H1 (cell line): ENCODE data around the gene CENPI. TPM values are rescaled to one million over a fixed set of nuclear protein-coding genes. Genes with fewer than 3 reads are reported as not detected.

Source experiments
- CTCF ChIA-PET: fragments of 300-600 bp; sonication (Branson Sonifier 250); formaldehyde crosslinking; loops from one replicate; lab custom pipeline; 2021; ENCODE audit not compliant: partially characterized antibody; lab: Charles Lee
- POLR2A ChIA-PET: fragments of 300-600 bp; sonication (Branson Sonifier 250); formaldehyde crosslinking; loops from one replicate; lab custom pipeline; 2021; ENCODE audit warnings: inconsistent platforms; ENCODE audit not compliant: partially characterized antibody; lab: Charles Lee
- DNase-seq, 2 experiments: peaks; one replicate each; pipeline versions ENCODE4 v3.0.0 to v3.0.0-alpha.2; 2010 to 2022; ENCODE audit warnings: low spot score in 2 of 2, low read depth in 1 of 2, mixed read lengths in 1 of 2
- FAIRE-seq: peaks from 2 replicates; lab custom pipeline; 2011; peaks lifted over from hg19 to GRCh38; lab: Jason Lieb, UNC
- H2AFZ ChIP-seq: 2 replicates; pipeline ENCODE4 v1.8.1; 2012; ENCODE audit warnings: low read length, inconsistent platforms
- H2AK5ac ChIP-seq: 2 replicates; pipeline ENCODE4 v1.6.1; 2013; ENCODE audit warnings: low read depth, low read length
- H2BK120ac ChIP-seq: replicated peaks from 2 replicates; pipeline ENCODE3; 2013; ENCODE audit warnings: low read depth, low read length, inconsistent platforms
- H2BK12ac ChIP-seq: 2 replicates; pipeline ENCODE4 v1.6.1; 2013; ENCODE audit warnings: low read depth, low read length
- H2BK15ac ChIP-seq: 2 replicates; pipeline ENCODE4 v1.6.1; 2013; ENCODE audit warnings: low read length
- H2BK20ac ChIP-seq: 2 replicates; pipeline ENCODE4 v1.6.1; 2013; ENCODE audit warnings: low read length
- H2BK5ac ChIP-seq: 2 replicates; pipeline ENCODE4 v1.6.1; 2013; ENCODE audit warnings: low read depth, low read length
- H3K14ac ChIP-seq: 2 replicates; pipeline ENCODE4 v1.6.1; 2013; ENCODE audit warnings: inconsistent platforms; ENCODE audit not compliant: insufficient read length
- H3K18ac ChIP-seq: 2 replicates; pipeline ENCODE4 v1.6.1; 2013; ENCODE audit warnings: low read length; ENCODE audit errors: extremely low read depth
- H3K23ac ChIP-seq: 2 replicates; pipeline ENCODE4 v1.6.1; 2013; ENCODE audit warnings: inconsistent platforms; ENCODE audit not compliant: insufficient read length
- H3K23me2 ChIP-seq: 2 replicates; pipeline ENCODE4 v1.6.1; 2013; ENCODE audit warnings: low read depth, low read length
- H3K27ac ChIP-seq: 2 replicates; pipeline ENCODE4 v1.6.1; 2011; ENCODE audit warnings: low read depth, low read length, inconsistent platforms
- H3K27me3 ChIP-seq, 4 experiments: replicated peaks in 1 of 4; 1 replicate in 1 of 4; 2 replicates in 3 of 4; pipeline versions ENCODE4 v1.6.1 to v1.8.1; 2011 to 2013; ENCODE audit warnings: low read length in 3 of 4, mild to moderate bottlenecking in 3 of 4, inconsistent platforms in 2 of 4, mixed read lengths in 2 of 4, moderate library complexity in 1 of 4; ENCODE audit not compliant: control insufficient read depth in 3 of 4, insufficient read depth in 3 of 4; ENCODE audit errors: extremely low read depth in 1 of 4
- H3K36me3 ChIP-seq, 4 experiments: 2 replicates each; pipeline versions ENCODE4 v1.6.1 to v1.8.1; 2011 to 2013; ENCODE audit warnings: mild to moderate bottlenecking in 4 of 4, low read length in 3 of 4, moderate library complexity in 2 of 4, control low read depth in 1 of 4, inconsistent platforms in 1 of 4; ENCODE audit not compliant: insufficient read depth in 4 of 4, control insufficient read depth in 2 of 4
- H3K4ac ChIP-seq: replicated peaks from 2 replicates; pipeline ENCODE3; 2013; ENCODE audit warnings: low read length, low read depth, mixed read lengths, inconsistent platforms; ENCODE audit not compliant: insufficient read length
- H3K4me1 ChIP-seq, 4 experiments: replicated peaks in 1 of 4; 1 replicate in 1 of 4; 2 replicates in 3 of 4; pipeline versions ENCODE4 v1.6.1 to v1.8.1; 2011 to 2013; ENCODE audit warnings: low read length in 3 of 4, inconsistent platforms in 2 of 4, mixed read lengths in 1 of 4; ENCODE audit not compliant: insufficient read depth in 4 of 4, control insufficient read depth in 3 of 4
- H3K4me2 ChIP-seq, 2 experiments: 2 replicates each; pipeline versions ENCODE4 v1.6.1 to v1.8.1; 2011 to 2013; ENCODE audit warnings: low read depth in 2 of 2, low read length in 2 of 2, control low read depth in 1 of 2, inconsistent platforms in 1 of 2, mild to moderate bottlenecking in 1 of 2; ENCODE audit not compliant: insufficient read depth in 1 of 2
- H3K4me3 ChIP-seq, 4 experiments: fragments of 200-600, 300-600 bp in 1 of 4; sonication (generic), shearing (Covaris generic), sonication (Bioruptor Twin) in 1 of 4; 2 replicates each; pipeline versions ENCODE4 v1.5.1 to v1.8.1; 2011 to 2016; ENCODE audit warnings: low read length in 4 of 4, low read depth in 3 of 4, control low read depth in 2 of 4, inconsistent platforms in 2 of 4, mild to moderate bottlenecking in 2 of 4, mixed read lengths in 1 of 4, moderate library complexity in 1 of 4; ENCODE audit not compliant: insufficient read depth in 2 of 4; ENCODE audit errors: extremely low read depth in 1 of 4
- H3K56ac ChIP-seq: replicated peaks from 2 replicates; pipeline ENCODE3; 2013; ENCODE audit warnings: low read depth, mild to moderate bottlenecking, mixed read lengths, low read length, inconsistent platforms; ENCODE audit not compliant: insufficient read length
- H3K79me1 ChIP-seq: 2 replicates; pipeline ENCODE4 v1.6.1; 2013; ENCODE audit warnings: low read depth, low read length, control low read depth
- H3K79me2 ChIP-seq, 2 experiments: 2 replicates each; pipeline versions ENCODE4 v1.6.1 to v1.8.1; 2012 to 2013; ENCODE audit warnings: low read length in 2 of 2, mild to moderate bottlenecking in 2 of 2, inconsistent platforms in 1 of 2; ENCODE audit not compliant: insufficient read depth in 2 of 2, control insufficient read depth in 1 of 2
- H3K9ac ChIP-seq, 4 experiments: replicated peaks in 1 of 4; 1 replicate in 1 of 4; 2 replicates in 3 of 4; pipeline versions ENCODE4 v1.6.1 to v1.8.1; 2011 to 2013; ENCODE audit warnings: low read depth in 3 of 4, low read length in 3 of 4, control low read depth in 2 of 4, mild to moderate bottlenecking in 2 of 4, moderate library complexity in 2 of 4, inconsistent platforms in 1 of 4; ENCODE audit errors: extremely low read depth in 1 of 4
- H3K9me3 ChIP-seq, 2 experiments: 2 replicates each; pipeline versions ENCODE4 v1.6.1 to v1.8.1; 2012 to 2013; ENCODE audit warnings: mild to moderate bottlenecking in 2 of 2, moderate library complexity in 2 of 2, control low read depth in 1 of 2, inconsistent platforms in 1 of 2, low read depth in 1 of 2, low read length in 1 of 2, mixed read lengths in 1 of 2; ENCODE audit not compliant: insufficient read depth in 2 of 2
- H4K20me1 ChIP-seq, 2 experiments: replicated peaks in 1 of 2; 2 replicates each; pipeline versions ENCODE3 to v1.8.1; 2011 to 2013; ENCODE audit warnings: inconsistent platforms in 2 of 2, low read length in 2 of 2, mild to moderate bottlenecking in 1 of 2; ENCODE audit not compliant: insufficient read depth in 2 of 2, control insufficient read depth in 1 of 2
- H4K5ac ChIP-seq: 2 replicates; pipeline ENCODE4 v1.6.1; 2013; ENCODE audit warnings: low read length, low read depth, mixed read lengths, inconsistent platforms; ENCODE audit not compliant: insufficient read length
- H4K8ac ChIP-seq: 2 replicates; pipeline ENCODE4 v1.8.0; 2013; ENCODE audit warnings: mild to moderate bottlenecking, moderate library complexity, low read length, inconsistent platforms; ENCODE audit not compliant: insufficient read depth; ENCODE audit errors: extremely low read depth
- H4K91ac ChIP-seq: replicated peaks from 2 replicates; pipeline ENCODE3; 2013; ENCODE audit warnings: low read length, mixed read lengths, inconsistent platforms; ENCODE audit not compliant: insufficient read length
- CBX5 ChIP-seq: fragments of 300-800, 300-1000 bp; sonication (generic); IDR thresholded peaks from 2 replicates; pipeline ENCODE4 v1.7.1; 2016; ENCODE audit warnings: antibody characterized with exemption, low read length, low read depth
- FOSL1 ChIP-seq: IDR thresholded peaks from 2 replicates; pipeline ENCODE4 v1.6.1; 2011; ENCODE audit warnings: mild to moderate bottlenecking, low read depth, low read length, moderate library complexity; ENCODE audit not compliant: insufficient read depth
- POLR2A ChIP-seq, 2 experiments: IDR thresholded peaks; 1 replicate in 1 of 2; 2 replicates in 1 of 2; pipeline ENCODE4 v1.6.1; 2011; ENCODE audit warnings: low read depth in 2 of 2, low read length in 2 of 2, mild to moderate bottlenecking in 2 of 2; ENCODE audit errors: control extremely low read depth in 1 of 2
- POLR2AphosphoS5 ChIP-seq: IDR thresholded peaks from 2 replicates; pipeline ENCODE4 v1.6.1; 2011; ENCODE audit warnings: low read depth, low read length
- RFX5 ChIP-seq: IDR thresholded peaks from 2 replicates; pipeline ENCODE4 v1.6.1; 2011; ENCODE audit warnings: low read depth, low read length, improper control_type of control experiment, borderline replicate concordance
- SIX5 ChIP-seq: IDR thresholded peaks from 2 replicates; pipeline ENCODE4 v1.6.1; 2011; ENCODE audit warnings: mild to moderate bottlenecking, low read depth, low read length
- SP4 ChIP-seq: IDR thresholded peaks from 2 replicates; pipeline ENCODE4 v1.6.1; 2012; ENCODE audit warnings: low read length, inconsistent platforms
- TAF1 ChIP-seq: IDR thresholded peaks from 2 replicates; pipeline ENCODE4 v1.6.1; 2011; ENCODE audit warnings: mild to moderate bottlenecking, low read depth, low read length
- WGBS, 2 experiments: shearing (Covaris generic) in 1 of 2; methylation state at CpG; one replicate each; pipeline versions ENCODE4 v1.1.6 to v1.1.7; 2013 to 2015; ENCODE audit warnings: low lambda C conversion rate in 2 of 2, mixed read lengths in 2 of 2, inconsistent platforms in 1 of 2, low coverage in 1 of 2, missing lambda C conversion rate in 1 of 2; ENCODE audit not compliant: insufficient replicate concordance in 2 of 2, insufficient coverage in 1 of 2, insufficient read length in 1 of 2; ENCODE audit errors: extremely low coverage in 1 of 2, missing lambda C conversion rate in 1 of 2; 5-methylcytosine and 5-hydroxymethylcytosine counted together
- long read RNA-seq, 2 experiments: library from RNA in 1 of 2; library from capped mRNA in 1 of 2; stranded (forward); transcript quantifications; one replicate each; pipeline ENCODE4 v2.0.0, GENCODE V29; 2021; ENCODE audit warnings: inconsistent platforms in 1 of 2
- polyA minus RNA-seq, 3 experiments: library from RNA; depleted of rRNA, polyadenylated mRNA; stranded (reverse); fragments of >200 nt; gene quantifications; 1 replicate in 2 of 3; 2 replicates in 1 of 3; pipeline ENCODE4 v1.2.3, GENCODE V29; 2011
- polyA plus RNA-seq, 7 experiments: library from polyadenylated mRNA; depleted of rRNA in 3 of 7; stranded (reverse) in 5 of 7; unstranded in 2 of 7; fragments of >200 nt in 5 of 7; fragments of 200-250 nt in 2 of 7; gene quantifications; 1 replicate in 5 of 7; 2 replicates in 1 of 7; 4 replicates in 1 of 7; pipeline versions ENCODE4 v1.2.1 to v1.2.3, GENCODE V29; 2011 to 2013; ENCODE audit warnings: missing spikeins in 2 of 7, mixed read lengths in 2 of 7
- total RNA-seq: library from RNA; stranded (reverse); fragmentation: NEBNext Ultra II Directional; extraction: Animal tissue kit (Norgen Biotek cat#: 25700); gene quantifications from 2 replicates; pipeline ENCODE4 v1.2.1, GENCODE V29; 2021
- TF ChIP-seq, protein P1 (sequence below): IDR thresholded peaks from 2 replicates; pipeline ENCODE4 v1.6.1; 2012; ENCODE audit warnings: inconsistent platforms

Gene CENPI
- 20.8 and 22.5 TPM in 2 replicates for total RNA-seq
- polyA plus RNA-seq (2011; rRNA removed): 4.6 and 7.2 TPM in 2 replicates
- 9.9 TPM for polyA plus RNA-seq (2011; cell fraction: cytosol; rRNA removed)
- 9.7 TPM for polyA plus RNA-seq (2011; cell fraction: nucleus; rRNA removed)
- polyA plus RNA-seq (2012, experiment 1 of 2): 11.9 to 17.3 TPM (median 13.3 TPM) in 4 replicates
- polyA plus RNA-seq (2012, experiment 2 of 2): 0.85 TPM
- polyA plus RNA-seq (2013, experiment 1 of 2): 10.6 TPM
- polyA plus RNA-seq (2013, experiment 2 of 2): 11.5 TPM
- polyA minus RNA-seq (2011; rRNA and poly(A)+ RNA removed): 37.7 and 46.4 TPM in 2 replicates
- 12.3 TPM for polyA minus RNA-seq (2011; cell fraction: cytosol; rRNA and poly(A)+ RNA removed)
- polyA minus RNA-seq (2011; cell fraction: nucleus; rRNA and poly(A)+ RNA removed): 41.3 TPM
- long read RNA-seq, experiment 1, partial matches to known transcripts: 2 of 5 reads
- long read RNA-seq, experiment 1, other reads (novel, unspliced or antisense): 3 of 5 reads
- long read RNA-seq, experiment 2, partial matches to known transcripts: 3 of 18 reads
- long read RNA-seq, experiment 2, other reads (novel, unspliced or antisense): 15 of 18 reads

DNA sequence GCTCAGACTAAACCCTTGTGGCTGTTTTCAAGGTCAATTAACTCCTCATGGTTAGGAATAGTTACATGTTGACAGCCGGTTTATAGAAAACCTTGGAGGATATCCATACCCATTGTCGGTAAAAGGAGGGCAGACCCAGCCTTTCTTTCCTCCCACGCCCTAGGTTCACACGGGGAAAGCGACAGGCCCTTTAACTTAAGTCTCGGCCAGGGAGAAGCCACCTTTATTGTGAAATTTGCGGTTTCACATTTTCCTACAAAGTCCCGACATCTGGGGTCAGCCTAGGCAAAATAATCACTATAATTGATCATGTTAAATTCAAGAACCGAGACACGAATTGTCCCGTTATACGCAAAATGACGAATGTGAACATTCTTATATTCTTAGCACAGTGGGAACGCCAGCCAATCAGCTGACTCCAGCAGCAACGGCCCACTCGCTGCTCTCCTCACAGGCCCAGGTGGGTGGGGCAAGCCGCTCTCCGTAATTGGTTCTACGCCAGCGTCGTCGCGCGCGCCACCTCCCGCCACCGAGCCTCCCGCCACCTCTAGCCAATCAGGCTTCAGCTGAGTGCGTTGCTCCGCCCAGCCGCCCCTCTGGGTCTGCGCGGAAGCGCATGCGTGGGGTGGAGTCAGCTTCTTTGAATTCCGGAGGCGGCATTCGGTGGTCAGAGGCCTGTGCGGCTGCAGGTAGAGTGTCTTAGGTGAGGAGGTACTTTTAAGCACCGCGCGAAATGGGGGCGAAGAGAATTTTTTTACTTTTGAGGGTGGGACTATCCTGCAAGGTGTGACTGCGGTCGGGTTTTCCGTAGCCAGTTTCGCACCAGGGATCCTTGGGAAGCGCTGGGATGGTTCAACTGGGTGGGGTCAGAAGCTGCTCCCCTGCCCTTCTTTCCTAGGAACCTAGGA lies at the start of gene CENPI:
Gene CENPI, plus strand, starts transcription at position 659 of the 908 bp plus-strand sequence. CDS start 2,867 bp downstream, outside the sequence.
- Histone ChIP-seq H3K27me3 (no peaks in the 10 kb centered on the region), H3K27ac (peak within 1 kb of the TSS; percentile 54; the same call in 1 of the 2 replicates), H3K56ac (no peak within 1 kb of the TSS), H2BK15ac (no peak within 1 kb of the TSS), H2BK120ac (no peak within 1 kb of the TSS), H4K8ac (no peak within 1 kb of the TSS), H4K20me1 (no peaks in the 10 kb centered on the region), H3K23me2 (no peaks in the 10 kb centered on the region; the same call in 1 of the 2 replicates), H3K9me3 (no peaks in the 10 kb centered on the region), H3K23ac (no peak within 1 kb of the TSS), H4K5ac (peak within 1 kb of the TSS; percentile 31), H3K4ac (no peak within 1 kb of the TSS), H2BK12ac (no peak within 1 kb of the TSS), H2AFZ (peak within 1 kb of the TSS; percentile 87; the same call in 1 of the 2 replicates), H2BK5ac (no peak within 1 kb of the TSS; the same call in 1 of the 2 replicates), H2BK20ac (no peak within 1 kb of the TSS), H3K79me1 (no peaks in the 10 kb centered on the region), H2AK5ac (no peak within 1 kb of the TSS), H3K4me2 (peak within 1 kb of the TSS; percentile 78 to 80), H3K4me1 (no peaks in the 10 kb centered on the region), H3K79me2 (peaks cover 0 to 13% of the 10 kb centered on the region in 2 experiments; a peak in 2 of 4 replicates), H3K14ac (no peak within 1 kb of the TSS), H4K91ac (no peak within 1 kb of the TSS), H3K18ac (no peak within 1 kb of the TSS), H3K4me3 (peak within 1 kb of the TSS; percentile 84 to 88 (median 87)), H3K36me3 (peaks cover 0 to 17% (median 1%) of the 10 kb centered on the region in 4 experiments; a peak in 3 of 8 replicates), H3K9ac (peak within 1 kb of the TSS; percentile 35 to 71 (median 68); a peak in 6 of 7 replicates)
- CTCF ChIA-PET: no interaction called here
- 3% methylated on average over 43 of the region's 48 CpGs; no CpG with 5 or more reads in 1 of the 2 experiments for WGBS, 2 experiments
- DNase-seq (peak; percentile 72 to 85), FAIRE-seq (peak; percentile 60)
- POLR2A ChIA-PET: interaction anchor here (0.6 to 1.2 kb wide), 6 partner anchors 9 to 82 kb away, joined by 3 to 4 read pairs (median 3); no protein-coding TSS in a partner anchor
- no peak for TF ChIP-seq SP4
- peak in 1 of 2 experiments; percentile 80; a peak in 2 of 3 replicates for TF ChIP-seq POLR2A (IDR thresholded peaks at IDR 0.05; ENCODE audit: control extremely low read depth in 1 of 2, low read depth in 2 of 2, low read length in 2 of 2)
- peak; percentile 91 for TF ChIP-seq TAF1
- no peak for TF ChIP-seq FOSL1
- TF ChIP-seq CBX5: no peak
- peak; percentile 57; the same call in 1 of the 2 replicates for TF ChIP-seq POLR2AphosphoS5
- TF ChIP-seq SIX5: no peak
- no peak for TF ChIP-seq RFX5
- TF ChIP-seq, protein P1, sequence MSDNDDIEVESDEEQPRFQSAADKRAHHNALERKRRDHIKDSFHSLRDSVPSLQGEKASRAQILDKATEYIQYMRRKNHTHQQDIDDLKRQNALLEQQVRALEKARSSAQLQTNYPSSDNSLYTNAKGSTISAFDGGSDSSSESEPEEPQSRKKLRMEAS: peak; percentile 50; the same call in 1 of the 2 replicates
